ENCODE measurements around the gene SAMD13.
"Not testable (repeated sequence)": the region's sequence is repeated elsewhere in the genome, so short reads cannot be mapped to it uniquely, and the experiment has no call there.

SAMD13 gene

DNA sequence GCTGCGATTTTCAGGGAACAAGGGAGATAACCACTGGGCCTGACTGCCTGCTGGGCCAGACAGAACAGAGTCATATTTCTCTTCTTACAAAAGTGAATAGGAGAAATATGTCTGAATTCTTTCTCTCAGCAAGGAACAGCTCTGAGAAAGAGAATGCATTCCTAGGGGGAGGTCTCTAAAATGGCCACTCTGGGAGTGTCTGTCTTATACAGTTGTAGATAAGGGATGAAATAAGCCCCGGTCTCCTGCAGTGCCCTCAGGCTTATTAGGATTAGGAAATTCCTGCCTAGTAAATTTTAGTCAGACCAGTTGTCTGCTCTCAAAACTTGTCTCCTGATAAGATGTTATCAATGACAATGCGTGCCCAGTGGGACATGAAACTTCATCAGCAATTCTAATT lies 14.1 kb upstream of the SAMD13 start:
- DNase-seq = not testable (repeated sequence)

- DNase-seq = no peak
Measured at GRCh38 chr1:84289169-84289785, 12.2 kb upstream of the SAMD13 start.

DNA sequence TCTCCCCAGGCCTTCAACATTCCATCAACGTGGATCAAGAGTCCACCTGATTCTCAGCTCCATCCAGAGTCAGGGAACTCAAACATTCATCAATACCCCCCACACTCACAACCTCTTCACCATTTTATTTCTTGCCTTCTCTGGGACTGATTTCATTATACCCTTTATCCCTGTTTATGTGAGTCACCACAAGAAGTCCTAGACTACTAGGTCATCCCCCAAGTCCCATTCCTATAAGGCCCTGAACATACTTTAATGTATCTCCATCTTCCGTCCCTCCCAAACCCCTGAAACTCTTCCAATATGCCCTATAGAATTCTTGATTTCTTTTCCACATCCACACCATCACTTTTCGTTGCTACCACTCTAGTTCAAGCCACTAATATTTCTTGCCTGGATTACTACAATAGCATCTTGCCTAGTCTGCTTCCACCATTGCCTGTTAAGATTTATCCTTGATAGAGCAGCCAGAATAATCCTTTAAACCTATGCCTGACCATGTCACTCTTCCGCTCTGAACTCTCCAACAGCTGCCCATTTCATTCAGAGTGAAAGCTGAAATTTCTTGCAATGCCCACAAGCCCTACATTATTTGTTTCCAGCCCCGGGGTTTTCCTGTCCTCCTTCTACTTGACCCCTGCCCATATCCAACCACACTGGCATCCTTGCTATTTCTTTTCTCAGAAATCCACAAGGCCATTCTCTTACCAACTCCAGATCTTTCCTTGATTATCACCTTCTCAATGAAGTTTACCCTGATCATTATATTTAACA lies 9.4 kb upstream of the SAMD13 start:
- no peak for DNase-seq

DNA sequence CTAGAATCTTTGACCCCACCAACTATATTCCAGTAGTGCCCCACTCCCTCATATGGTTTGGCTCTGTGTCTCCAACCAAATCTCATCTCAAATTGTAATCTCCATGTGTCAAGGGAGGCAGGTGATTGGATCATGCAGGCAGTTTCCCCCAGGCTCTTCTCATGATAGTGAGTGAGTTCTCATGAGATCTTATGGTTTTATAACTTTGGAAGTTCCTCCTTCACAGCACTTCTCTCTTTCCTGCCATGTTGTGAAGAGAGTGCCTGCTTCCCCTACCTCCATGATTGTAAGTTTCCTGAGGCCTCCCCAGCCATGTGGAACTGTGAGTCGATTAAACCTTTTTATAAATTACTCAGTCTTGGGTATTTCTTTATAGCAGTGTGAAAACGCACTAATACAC lies 7.7 kb upstream of the SAMD13 start:
- no peak for DNase-seq

GRCh38 chr1:84294751-84295150 lies 6.8 kb upstream of the SAMD13 start:
- DNase-seq = no peak

- no peak for DNase-seq
Measured at GRCh38 chr1:84297546-84298244, 3.8 kb upstream of the SAMD13 start.

GRCh38 chr1:84298328-84298683 lies 3.2 kb upstream of the SAMD13 start:
- no peak for DNase-seq

DNA sequence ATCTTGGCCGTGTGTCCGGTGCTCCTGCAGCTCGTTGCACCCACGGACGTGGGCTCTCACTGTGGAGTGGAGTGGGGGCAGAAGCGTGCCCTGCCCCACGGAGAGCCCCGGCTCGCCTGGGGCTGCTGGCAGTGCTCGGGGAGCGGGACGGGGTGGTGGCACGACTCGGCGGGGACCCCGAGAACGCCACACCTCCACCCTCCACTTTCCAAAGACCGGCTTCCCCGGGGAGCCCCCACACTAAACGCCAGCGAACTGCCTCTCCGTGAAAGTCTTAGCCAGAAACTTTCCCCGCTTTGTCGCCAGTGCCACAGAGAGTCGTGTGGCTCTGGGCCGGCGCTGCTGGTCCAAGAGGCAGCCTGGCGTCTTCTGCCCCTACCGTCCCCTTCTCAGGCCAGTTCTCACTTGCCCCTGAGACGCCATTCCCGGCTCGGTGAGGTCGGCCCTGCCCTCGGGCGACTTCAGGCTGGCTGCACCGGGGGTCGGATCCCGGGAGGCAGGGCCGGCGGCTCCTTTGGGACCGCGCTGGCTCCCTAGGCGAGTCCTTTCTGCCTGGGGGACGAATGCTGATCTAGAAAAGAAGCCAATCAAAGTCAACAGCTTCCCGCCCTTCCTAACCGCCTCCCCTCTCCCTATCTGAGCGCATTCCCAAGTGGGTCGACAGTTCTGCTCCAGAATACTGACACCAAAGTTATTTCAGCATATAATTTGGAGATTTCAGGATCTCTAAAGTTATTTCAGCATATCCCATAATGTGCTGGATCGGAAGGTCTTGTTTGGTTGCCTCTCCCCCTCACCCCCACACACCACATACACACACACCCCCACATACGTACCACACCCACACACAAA lies 2.6 kb upstream of the SAMD13 start:
- no peak for DNase-seq

GRCh38 chr1:84299536-84300170 lies 1.9 kb upstream of the SAMD13 start:
- DNase-seq = no peak

DNA sequence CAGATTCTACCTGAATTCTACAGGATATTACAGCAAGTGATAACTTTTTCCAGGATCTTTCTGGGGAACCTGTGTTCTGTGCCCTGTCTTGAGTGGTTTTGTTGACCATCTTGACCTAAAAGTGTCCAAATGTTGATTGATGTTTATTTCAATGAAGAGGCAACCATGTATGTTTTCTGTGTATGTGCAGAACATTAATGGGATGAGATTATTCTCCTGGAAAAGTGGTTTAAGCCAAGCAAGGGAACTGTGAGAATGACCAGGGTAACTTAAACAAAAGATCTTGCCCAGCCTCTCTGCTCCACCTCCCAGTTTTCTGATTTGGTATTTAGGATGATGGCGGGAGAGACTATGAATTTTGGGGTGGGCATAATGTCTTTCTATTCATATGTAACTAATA lies 1.0 kb upstream of the SAMD13 start:
- no peak for DNase-seq

GRCh38 chr1:84301785-84302385 lies 377 bp downstream of the SAMD13 start:
- DNase-seq = no peak

DNA sequence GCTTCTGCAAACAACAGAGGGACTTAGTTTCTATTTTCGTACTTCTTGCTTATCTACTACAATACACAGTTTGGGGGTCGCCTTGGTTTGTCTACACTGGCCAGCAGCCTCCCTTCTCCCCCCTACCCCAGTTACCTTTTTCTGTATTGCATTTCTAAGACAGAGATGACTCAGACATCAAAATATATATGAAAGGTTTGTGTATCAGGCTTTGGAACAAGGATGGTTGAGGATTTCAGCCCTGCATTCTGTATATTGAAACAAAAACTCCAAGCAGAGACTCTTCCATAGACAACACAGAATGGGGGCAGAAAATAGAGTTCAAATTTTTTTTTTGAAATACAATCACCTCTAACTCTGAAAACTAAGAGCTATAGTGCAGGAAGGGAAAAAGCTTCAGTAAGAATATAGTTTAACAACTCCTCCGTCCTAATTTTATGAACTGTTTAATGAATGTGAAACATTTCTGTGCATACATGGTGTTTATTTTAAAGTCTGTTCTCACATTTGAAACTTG lies 1.9 kb downstream of the SAMD13 start:
- no peak for DNase-seq

DNA sequence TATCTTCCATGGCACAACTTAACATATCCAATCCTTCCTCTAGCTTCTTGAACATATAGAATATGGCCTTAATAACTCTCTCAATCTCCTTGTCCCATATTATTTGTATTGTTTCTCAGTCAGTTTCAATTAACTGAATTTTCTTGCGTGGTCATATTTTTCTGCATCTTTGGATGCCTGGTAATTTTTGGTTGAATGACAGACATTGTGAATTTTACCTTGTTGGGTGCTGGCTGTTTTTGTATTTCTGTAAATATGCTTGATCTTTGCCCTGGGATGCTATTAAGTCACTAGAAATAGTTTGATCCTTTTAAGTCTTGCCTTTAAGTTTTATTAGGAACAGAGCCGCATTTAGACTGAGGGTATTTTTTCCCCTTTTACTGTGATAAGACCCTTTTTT lies 5.9 kb downstream of the SAMD13 start:
- DNase-seq = no peak

- DNase-seq = no peak
Measured at GRCh38 chr1:84311296-84311695, 9.8 kb downstream of the SAMD13 start.

GRCh38 chr1:84319662-84320061 lies 18.2 kb downstream of the SAMD13 start:
- no peak for DNase-seq

- no peak for DNase-seq
Measured at GRCh38 chr1:84327830-84328229, 26.3 kb downstream of the SAMD13 start.

DNA sequence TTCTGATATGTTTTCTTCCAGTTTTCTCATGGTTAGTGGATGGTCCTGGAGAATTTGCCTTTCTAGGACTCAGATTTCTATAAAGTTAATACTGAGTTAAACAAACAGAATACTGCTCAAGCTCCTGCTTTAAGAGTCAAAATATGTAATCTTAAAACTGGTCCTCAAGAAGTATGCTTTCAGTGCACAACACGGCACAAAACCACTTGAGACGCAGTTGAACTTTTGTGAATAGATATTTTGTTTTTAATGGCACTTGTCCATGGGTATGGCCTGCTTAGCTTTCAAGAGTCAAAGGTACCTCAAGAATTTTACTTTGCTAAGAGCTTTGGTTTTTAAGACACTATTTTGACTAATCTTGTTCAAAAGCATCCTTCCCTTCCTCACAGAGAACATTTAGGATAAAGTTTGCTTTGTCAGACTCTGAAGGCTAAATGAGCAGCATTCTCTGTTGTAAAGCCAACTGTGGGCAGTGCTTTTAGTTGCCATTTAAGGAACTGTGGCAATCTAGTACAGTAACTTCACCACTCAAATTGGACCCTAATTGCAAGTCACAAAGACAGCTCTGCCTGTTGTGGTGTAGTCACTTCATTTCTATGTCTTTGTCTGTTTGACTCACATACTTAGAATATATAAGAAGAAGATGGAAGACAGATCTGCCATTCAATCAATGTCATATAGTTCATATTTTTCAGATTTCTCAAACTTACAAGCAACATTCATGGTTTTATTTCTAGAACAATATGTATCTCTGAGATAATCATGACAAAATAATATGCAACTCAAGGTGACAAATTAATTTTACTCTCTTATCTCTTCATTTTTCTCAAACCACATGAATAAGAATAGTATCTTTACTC lies 28.8 kb downstream of the SAMD13 start:
- no peak for DNase-seq

- DNase-seq = no peak
Measured at GRCh38 chr1:84339503-84339902, 38.0 kb downstream of the SAMD13 start.

DNA sequence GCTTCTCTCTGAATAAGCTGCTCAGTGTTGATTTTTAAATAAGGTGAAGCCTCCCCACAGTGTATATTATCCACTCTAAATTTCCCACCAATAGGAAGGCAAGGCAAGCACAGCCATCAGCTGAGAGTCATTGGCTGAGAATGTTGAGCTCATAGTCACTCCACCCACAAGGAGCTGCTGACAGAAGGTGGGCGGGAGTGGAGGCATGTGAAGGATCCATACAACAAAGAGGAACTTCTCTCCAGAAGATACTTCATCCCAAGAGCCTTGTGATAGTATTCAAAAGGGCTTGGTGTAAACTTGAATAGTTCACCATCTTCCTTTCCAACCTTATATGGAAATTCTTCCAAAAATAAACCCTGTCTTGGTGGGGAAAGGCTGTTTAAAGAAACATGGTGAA lies 42.8 kb downstream of the SAMD13 start:
- no peak for DNase-seq

DNA sequence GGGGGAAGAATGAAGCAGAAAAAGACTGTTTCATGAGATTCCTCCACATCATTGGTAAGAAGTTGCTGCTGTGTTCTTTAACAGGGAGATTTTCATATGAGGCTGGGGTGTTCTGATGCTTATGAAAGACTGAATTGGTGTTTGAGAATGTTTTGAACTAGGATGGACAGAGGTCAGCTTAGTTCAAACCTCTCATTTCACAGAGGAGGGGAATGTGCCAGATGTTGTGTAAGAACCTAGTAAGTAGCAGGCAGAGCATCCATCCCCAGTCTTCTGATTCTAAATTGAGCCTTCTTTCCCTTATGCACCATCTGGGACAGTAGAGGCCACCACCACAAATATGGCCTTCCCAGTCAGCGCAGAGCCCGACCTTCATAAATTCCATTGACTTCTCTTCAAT lies 43.7 kb downstream of the SAMD13 start:
- no peak for DNase-seq

DNA sequence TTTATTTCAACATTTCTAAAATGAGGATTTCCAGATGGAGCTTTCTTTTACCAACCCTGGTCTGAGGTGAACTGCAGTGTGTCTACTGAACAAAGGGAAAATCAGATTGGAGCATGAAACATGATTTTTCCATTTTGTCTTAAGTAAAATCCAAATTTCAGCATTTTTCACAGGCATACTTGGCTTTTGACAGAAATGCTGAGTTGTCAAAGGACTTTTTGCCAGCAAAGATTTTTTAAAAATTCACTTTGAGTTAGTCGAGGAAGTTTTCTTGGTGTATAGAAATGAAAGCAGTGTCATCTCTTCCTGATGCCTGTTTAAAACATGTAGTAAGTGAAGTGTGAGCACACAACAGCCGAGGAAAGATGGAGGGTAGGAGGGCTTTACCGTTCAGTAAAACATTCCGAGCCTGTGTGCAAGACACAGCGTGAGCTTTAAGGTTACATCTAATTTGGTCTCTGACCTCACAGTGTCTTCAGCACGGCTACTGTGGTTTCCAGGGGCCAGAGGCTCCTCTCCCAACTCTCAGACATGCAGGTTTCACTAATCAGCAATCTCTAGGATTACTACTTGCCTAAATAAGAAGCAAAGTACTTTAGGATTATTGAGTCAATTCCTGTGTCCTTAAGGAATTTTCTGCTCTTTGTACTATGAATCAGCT lies 45.9 kb downstream of the SAMD13 start:
- DNase-seq = no peak

Data from SIG-M5 (cell line).